HG03432 (cell line): ENCODE results near the gene ERMP1.
A peak's percentile ranks its signal among the peaks of the same experiment; 100 is the strongest.
"Not testable (repeated sequence)": the region's sequence is repeated elsewhere in the genome, so short reads cannot be mapped to it uniquely, and the experiment has no call there.

Experiments
- ATAC-seq: cut with Tn5 transposase; IDR thresholded peaks from one replicate; pipeline ENCODE4 v1.9.1; 2021; ENCODE audit warnings: mild to moderate bottlenecking, moderate library complexity; ENCODE audit not compliant: unreplicated experiment

The ERMP1 gene

GRCh38 chr9:5832538-5833529 lies at the start of gene ERMP1:
ERMP1 (minus strand) TSS chr9:5833117; CDS start chr9:5833027, 90 bp downstream.
- peak; percentile 88 for ATAC-seq

GRCh38 chr9:5882244-5883012 lies 49.5 kb upstream of the ERMP1 start:
- ATAC-seq = not testable (repeated sequence)

- no peak for ATAC-seq
Measured at GRCh38 chr9:5879419-5880181, 46.7 kb upstream of the ERMP1 start.

- no peak for ATAC-seq
Measured at GRCh38 chr9:5876711-5877110, 43.8 kb upstream of the ERMP1 start.

- no peak for ATAC-seq
Measured at GRCh38 chr9:5876026-5876425, 43.1 kb upstream of the ERMP1 start.

GRCh38 chr9:5874048-5874447 lies 41.1 kb upstream of the ERMP1 start:
- no peak for ATAC-seq

GRCh38 chr9:5873439-5873838 lies 40.5 kb upstream of the ERMP1 start:
- ATAC-seq = no peak

- no peak for ATAC-seq
Measured at GRCh38 chr9:5872511-5872910, 39.6 kb upstream of the ERMP1 start.

GRCh38 chr9:5871785-5872184 lies 38.9 kb upstream of the ERMP1 start:
- no peak for ATAC-seq

- ATAC-seq = no peak
Measured at GRCh38 chr9:5870691-5871090, 37.8 kb upstream of the ERMP1 start.

- ATAC-seq = no peak
Measured at GRCh38 chr9:5870020-5870339, 37.1 kb upstream of the ERMP1 start.

GRCh38 chr9:5869315-5870019 lies 36.5 kb upstream of the ERMP1 start:
- ATAC-seq = no peak

- ATAC-seq = no peak
Measured at GRCh38 chr9:5868235-5868634, 35.3 kb upstream of the ERMP1 start.

- no peak for ATAC-seq
Measured at GRCh38 chr9:5866685-5867084, 33.8 kb upstream of the ERMP1 start.

- no peak for ATAC-seq
Measured at GRCh38 chr9:5866272-5866671, 33.4 kb upstream of the ERMP1 start.

- no peak for ATAC-seq
Measured at GRCh38 chr9:5864446-5864845, 31.5 kb upstream of the ERMP1 start.

GRCh38 chr9:5863092-5863746 lies 30.3 kb upstream of the ERMP1 start:
- ATAC-seq = no peak

GRCh38 chr9:5858833-5859232 lies 25.9 kb upstream of the ERMP1 start:
- ATAC-seq = no peak

GRCh38 chr9:5857928-5858327 lies 25.0 kb upstream of the ERMP1 start:
- ATAC-seq = no peak
